OCI-LY3 (cell line): ENCODE results near the gene HNRNPLL.

ENCODE experiments used
- CTCF ChIP-seq: fragments of 200-600, 300-600 bp; sonication (generic); IDR thresholded peaks from 2 replicates; pipeline ENCODE4 v1.5.1; 2014; ENCODE audit warnings: antibody characterized with exemption, low read length, low read depth
- EZH2phosphoT487 ChIP-seq: fragments of 200-600 bp; shearing (Covaris generic); IDR thresholded peaks from 2 replicates; pipeline ENCODE4 v1.6.1; 2018; ENCODE audit warnings: antibody characterized with exemption, mixed run types, low read depth

- TF ChIP-seq CTCF (no peak), EZH2phosphoT487 (no peak)
Measured at GRCh38 chr2:38643021-38643671, 40.4 kb upstream of the HNRNPLL start.
